ENCODE measurements around the gene HOXD11. TPM values are rescaled to one million over a fixed set of nuclear protein-coding genes. Genes with fewer than 3 reads are reported as not detected.
A peak's percentile ranks its signal among the peaks of the same experiment; 100 is the strongest.

The HOXD11 gene
- polyA plus RNA-seq, 4 donors, result 46.0 to 89.2 (median 64.9) TPM

- DNase-seq (ENCODE audit: low read depth in 4 of 4, low spot score in 2 of 4), result no peak
These were observed 3.3 kb upstream of the HOXD11 start for GRCh38 chr2:176103742-176104315.

- DNase-seq (ENCODE audit: low read depth in 4 of 4, low spot score in 2 of 4), result no peak
These were observed 2.6 kb upstream of the HOXD11 start for GRCh38 chr2:176104316-176105077.

- DNase-seq (ENCODE audit: low read depth in 4 of 4, low spot score in 2 of 4), result no peak
These were observed 1.9 kb upstream of the HOXD11 start for GRCh38 chr2:176105078-176105729.

GRCh38 chr2:176105730-176106580 lies 1.1 kb upstream of the HOXD11 start:
- DNase-seq (ENCODE audit: low read depth in 4 of 4, low spot score in 2 of 4), result no peak

GRCh38 chr2:176107731-176108181 lies 676 bp downstream of the HOXD11 start:
- no peak for DNase-seq (ENCODE audit: low read depth in 4 of 4, low spot score in 2 of 4)

GRCh38 chr2:176109192-176109901 lies 2.3 kb downstream of the HOXD11 start:
- no peak for DNase-seq (ENCODE audit: low read depth in 4 of 4, low spot score in 2 of 4)

- no peak for DNase-seq (ENCODE audit: low read depth in 4 of 4, low spot score in 2 of 4)
These were observed 2.9 kb downstream of the HOXD11 start for GRCh38 chr2:176109946-176110345.

- DNase-seq (ENCODE audit: low read depth in 4 of 4, low spot score in 2 of 4), result no peak
These were observed 3.6 kb downstream of the HOXD11 start for GRCh38 chr2:176110415-176111308.

- no peak for DNase-seq (ENCODE audit: low read depth in 4 of 4, low spot score in 2 of 4)
These were observed 4.2 kb downstream of the HOXD11 start for GRCh38 chr2:176111309-176111663.

GRCh38 chr2:176111846-176112374 lies 4.8 kb downstream of the HOXD11 start:
- no peak for DNase-seq (ENCODE audit: low read depth in 4 of 4, low spot score in 2 of 4)

- no peak for DNase-seq (ENCODE audit: low read depth in 4 of 4, low spot score in 2 of 4)
These were observed 5.6 kb downstream of the HOXD11 start for GRCh38 chr2:176112375-176113302.

GRCh38 chr2:176114120-176114929 lies 7.2 kb downstream of the HOXD11 start:
- no peak for DNase-seq (ENCODE audit: low read depth in 4 of 4, low spot score in 2 of 4)

- no peak for DNase-seq (ENCODE audit: low read depth in 4 of 4, low spot score in 2 of 4)
These were observed 8.0 kb downstream of the HOXD11 start for GRCh38 chr2:176114930-176115625.

- peak in 1 of 4 donors; percentile 92 for DNase-seq (ENCODE audit: low read depth in 4 of 4, low spot score in 2 of 4)
These were observed 9.1 kb downstream of the HOXD11 start, which contains the start of gene HOXD10 for GRCh38 chr2:176115883-176116813. Gene HOXD10, plus strand, starts transcription at chr2:176116778. Its CDS starts 56 bp downstream, at chr2:176116834.

GRCh38 chr2:176117162-176117822 lies 10.2 kb downstream of the HOXD11 start:
- no peak for DNase-seq (ENCODE audit: low read depth in 4 of 4, low spot score in 2 of 4)
